ENCODE results near the gene SLC6A13. TPM values are rescaled to one million over a fixed set of nuclear protein-coding genes. Genes with fewer than 3 reads are reported as not detected.

Gene SLC6A13
- total RNA-seq, 4 donors from 2014 or later: 0.80 to 4.9 (median 1.7) TPM; not detected in 1

GRCh38 chr12:171743-172676 is 90.6 kb downstream of the SLC6A13 start:
- Histone ChIP-seq H3K27me3 (no peaks in the 10 kb centered on the region), H3K4me1 (peaks cover 0 to 51% (median 6%) of the 10 kb centered on the region in 4 donors), H3K27ac (peak overlapping the region in 1 of 4 donors; percentile 47), H3K4me3 (no peak overlapping the region), H3K36me3 (no peaks in the 10 kb centered on the region), H3K9me3 (no peaks in the 10 kb centered on the region)
- no peak for TF ChIP-seq CTCF (IDR thresholded peaks at IDR 0.05)
- no peak for TF ChIP-seq POLR2A (IDR thresholded peaks at IDR 0.05)
- peak in 2 of 3 donors; percentile 79 to 83 for DNase-seq

- Histone ChIP-seq H3K27me3 (no peaks in the 10 kb centered on the region), H3K27ac (no peak overlapping the region), H3K9me3 (no peaks in the 10 kb centered on the region), H3K36me3 (no peaks in the 10 kb centered on the region), H3K4me3 (no peak overlapping the region), H3K4me1 (peaks cover 0 to 44% (median 4%) of the 10 kb centered on the region in 4 donors)
- DNase-seq: no peak
- TF ChIP-seq POLR2A (IDR thresholded peaks at IDR 0.05) (no peak), CTCF (IDR thresholded peaks at IDR 0.05) (no peak)
Measured at GRCh38 chr12:171276-171675, 91.4 kb downstream of the SLC6A13 start.

Other genes with a start within 250 kb of the SLC6A13 start
- 1 to 10 TPM in 1 of 4 donors, under 1 TPM in 3; 0.35 to 3.3 (median 0.58) TPM for gene IQSEC3, start 196.1 kb downstream of the SLC6A13 start, total RNA-seq
- 1 to 10 TPM in 2 of 4 donors, not detected in 2; 1.7 to 7.9 TPM for gene SLC6A12, start 48.7 kb downstream of the SLC6A13 start, total RNA-seq
- gene KDM5A, start 126.5 kb upstream of the SLC6A13 start, total RNA-seq: 10 to 100 TPM; 38.8 to 72.7 (median 60.8) TPM
- gene CCDC77, start 138.8 kb upstream of the SLC6A13 start, total RNA-seq: 10 to 100 TPM in 1 of 4 donors, 1 to 10 TPM in 3; 3.2 to 76.7 (median 6.6) TPM
- gene B4GALNT3, start 197.1 kb upstream of the SLC6A13 start, total RNA-seq: 10 to 100 TPM in 3 of 4 donors, 1 to 10 TPM in 1; 9.1 to 30.3 (median 12.5) TPM

All from Peyer's patch (tissue), 4 donors.